HepG2 (cell line): ENCODE results near the gene LGR6. TPM values are rescaled to one million over a fixed set of nuclear protein-coding genes. Genes with fewer than 3 reads are reported as not detected.

ENCODE experiments used
- ATF7-NPFF ChIP-seq: sonication (generic); formaldehyde crosslinking; IDR thresholded peaks from 2 replicates; pipeline ENCODE4 v1.8.1; 2023; ENCODE audit warnings: mild to moderate bottlenecking, low read depth, missing genetic modification reagents, moderate library complexity
- CHD4 ChIP-seq: fragments of 200-600 bp; sonication (generic); IDR thresholded peaks from 2 replicates; pipeline ENCODE4 v1.7.0; 2017; ENCODE audit warnings: mild to moderate bottlenecking, low read length, borderline replicate concordance
- FOXA3 ChIP-seq: IDR thresholded peaks from 2 replicates; pipeline ENCODE4 v1.6.1; 2016; ENCODE audit warnings: missing genetic modification reagents, missing compliant biosample characterization
- FOXK2 ChIP-seq: fragments of 450-650 bp; IDR thresholded peaks from 2 replicates; pipeline ENCODE4 v1.6.1; 2016
- GATAD1 ChIP-seq: IDR thresholded peaks from 2 replicates; pipeline ENCODE4 v1.6.1; 2016; ENCODE audit warnings: missing genetic modification reagents, missing compliant biosample characterization
- HOXA5 ChIP-seq: sonication (generic); formaldehyde crosslinking; IDR thresholded peaks from 2 replicates; pipeline ENCODE4 v1.4.0; 2020; ENCODE audit warnings: missing genetic modification reagents
- KAT2B ChIP-seq: fragments of 150-350 bp; IDR thresholded peaks from 2 replicates; pipeline ENCODE4 v1.6.1; 2014; ENCODE audit warnings: low read depth, low read length, borderline replicate concordance
- MEF2D ChIP-seq: sonication (generic); formaldehyde crosslinking; IDR thresholded peaks from 2 replicates; pipeline ENCODE4 v1.5.1; 2020; ENCODE audit warnings: mild to moderate bottlenecking, missing genetic modification reagents
- PHF20 ChIP-seq: sonication (generic); formaldehyde crosslinking; IDR thresholded peaks from 2 replicates; pipeline ENCODE4 v1.5.0; 2020; ENCODE audit warnings: mild to moderate bottlenecking, missing genetic modification reagents
- PITX1 ChIP-seq: sonication (generic); formaldehyde crosslinking; IDR thresholded peaks from 2 replicates; pipeline ENCODE4 v1.5.1; 2020; ENCODE audit warnings: mild to moderate bottlenecking, missing genetic modification reagents
- TEAD3 ChIP-seq: optimal IDR thresholded peaks from 2 replicates; pipeline ENCODE3; 2016; ENCODE audit warnings: borderline replicate concordance
- TRIM24 ChIP-seq: sonication (generic); formaldehyde crosslinking; IDR thresholded peaks from 2 replicates; pipeline ENCODE4 v1.8.0; 2022; ENCODE audit warnings: mild to moderate bottlenecking, missing genetic modification reagents
- ZNF124 ChIP-seq: sonication (generic); formaldehyde crosslinking; IDR thresholded peaks from 2 replicates; pipeline ENCODE4 v1.4.0; 2020; ENCODE audit warnings: missing genetic modification reagents
- ZNF557 ChIP-seq: sonication (generic); formaldehyde crosslinking; IDR thresholded peaks from 2 replicates; pipeline ENCODE4 v1.4.0; 2020; ENCODE audit warnings: missing genetic modification reagents
- ZNF761 ChIP-seq: sonication (generic); formaldehyde crosslinking; conservative IDR thresholded peaks from 2 replicates; pipeline ENCODE4 v1.4.0; 2020; ENCODE audit warnings: mild to moderate bottlenecking, missing genetic modification reagents
- ZNF780A ChIP-seq: sonication (generic); formaldehyde crosslinking; IDR thresholded peaks from 2 replicates; pipeline ENCODE4 v1.8.0; 2022; ENCODE audit warnings: mild to moderate bottlenecking, missing genetic modification reagents, moderate library complexity
- ZNF816 ChIP-seq: sonication (generic); formaldehyde crosslinking; IDR thresholded peaks from 2 replicates; pipeline ENCODE4 v1.8.0; 2022; ENCODE audit warnings: missing genetic modification reagents, mild to moderate bottlenecking, borderline replicate concordance
- ZSCAN29 ChIP-seq: sonication (generic); formaldehyde crosslinking; conservative IDR thresholded peaks from 2 replicates; pipeline ENCODE4 v1.4.0; 2020; ENCODE audit warnings: mild to moderate bottlenecking, missing genetic modification reagents
- polyA plus RNA-seq, 8 experiments: library from polyadenylated mRNA; depleted of rRNA in 3 of 8; stranded (reverse) in 7 of 8; unstranded in 1 of 8; fragments of >200 nt; fragmentation: Illumina TruSeq in 4 of 8; extraction: Trizol in 4 of 8; gene quantifications; 2 replicates each; pipeline versions ENCODE4 v1.2.1 to v1.2.3, GENCODE V29; 2011 to 2016; ENCODE audit warnings: low read depth in 4 of 8, missing spikeins in 1 of 8, mixed read lengths in 1 of 8; ENCODE audit not compliant: insufficient read depth in 1 of 8
- total RNA-seq, 5 experiments: library from RNA; depleted of rRNA; stranded (reverse); fragments of >200 nt; fragmentation: Illumina TruSeq; extraction: Trizol; gene quantifications; 2 replicates each; pipeline ENCODE4 v1.2.3, GENCODE V29; 2016; ENCODE audit warnings: low read depth in 1 of 5
- TF ChIP-seq, protein P1 (sequence below): sonication (generic); formaldehyde crosslinking; IDR thresholded peaks from 2 replicates; pipeline ENCODE4 v1.4.0; 2020; ENCODE audit warnings: missing genetic modification reagents, borderline replicate concordance
- TF ChIP-seq, protein P2 (sequence below): sonication (generic); formaldehyde crosslinking; IDR thresholded peaks from 2 replicates; pipeline ENCODE4 v1.5.0; 2020; ENCODE audit warnings: mild to moderate bottlenecking, missing genetic modification reagents
- TF ChIP-seq, protein P3 (sequence below): sonication (generic); formaldehyde crosslinking; IDR thresholded peaks from 2 replicates; pipeline ENCODE4 v1.5.0; 2020; ENCODE audit warnings: missing genetic modification reagents, mild to moderate bottlenecking, borderline replicate concordance
- TF ChIP-seq, protein P4 (sequence below): sonication (generic); formaldehyde crosslinking; IDR thresholded peaks from 2 replicates; pipeline ENCODE4 v1.5.1; 2020; ENCODE audit warnings: missing genetic modification reagents, mild to moderate bottlenecking, borderline replicate concordance

The LGR6 gene
- total and polyA plus RNA-seq, 2 of the 13 experiments (the other 11 are each of a cell fraction or from before 2014, with no cell fraction given), result 0.07 TPM; not detected in 1

DNA sequence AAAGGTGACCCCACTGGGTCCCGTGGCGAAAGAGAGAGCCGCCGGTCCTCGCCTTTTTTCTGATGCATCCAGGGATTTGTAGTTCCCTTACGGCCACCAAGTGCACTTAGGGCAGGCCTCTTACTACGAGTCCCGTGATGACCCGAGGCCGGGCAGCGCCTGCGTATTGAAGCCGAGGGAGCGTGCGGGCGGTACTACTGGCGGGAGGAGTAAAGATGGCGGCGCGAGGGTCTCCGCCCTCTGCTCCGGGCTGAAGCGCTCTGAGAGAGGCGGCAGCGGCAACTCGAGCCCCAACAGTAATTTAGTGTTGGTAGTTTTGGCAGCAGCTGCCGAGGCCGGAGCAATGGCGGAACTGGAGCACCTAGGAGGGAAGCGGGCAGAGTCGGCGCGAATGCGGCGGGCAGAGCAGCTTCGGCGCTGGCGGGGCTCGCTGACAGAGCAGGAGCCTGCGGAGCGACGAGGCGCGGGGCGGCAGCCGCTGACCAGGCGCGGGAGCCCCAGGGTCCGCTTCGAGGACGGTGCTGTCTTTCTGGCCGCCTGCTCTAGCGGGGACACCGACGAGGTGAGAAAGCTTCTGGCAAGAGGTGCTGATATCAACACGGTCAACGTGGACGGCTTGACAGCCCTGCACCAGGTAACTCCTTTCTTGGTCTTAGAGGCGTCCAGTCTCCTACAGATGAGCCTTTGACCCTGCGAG lies 155.1 kb downstream of the LGR6 start, which contains the start of gene PPP1R12B (continued):
- TF ChIP-seq KAT2B (no peak), PITX1 (CRISPR knock-in tag) (no peak; the same call in 1 of the 2 replicates), MEF2D (CRISPR knock-in tag) (no peak), FOXK2 (no peak), ZNF557 (CRISPR knock-in tag) (no peak), ZNF780A (no peak), ZSCAN29 (peak; percentile 72; the same call in 1 of the 2 replicates), ZNF761 (CRISPR knock-in tag) (peak; percentile 66; the same call in 1 of the 2 replicates), HOXA5 (CRISPR knock-in tag) (peak; percentile 76; the same call in 1 of the 2 replicates), ATF7-NPFF (CRISPR knock-in tag) (peak; percentile 79), GATAD1 (CRISPR knock-in tag) (peak; percentile 86), FOXA3 (peak; percentile 43), ZNF816 (no peak; the same call in 1 of the 2 replicates), PHF20 (peak; percentile 53; the same call in 1 of the 2 replicates), TRIM24 (CRISPR knock-in tag) (no peak), CHD4 (no peak), ZNF124 (CRISPR knock-in tag) (no peak), TEAD3 (CRISPR knock-in tag) (peak; percentile 17)
- TF ChIP-seq, protein P1, sequence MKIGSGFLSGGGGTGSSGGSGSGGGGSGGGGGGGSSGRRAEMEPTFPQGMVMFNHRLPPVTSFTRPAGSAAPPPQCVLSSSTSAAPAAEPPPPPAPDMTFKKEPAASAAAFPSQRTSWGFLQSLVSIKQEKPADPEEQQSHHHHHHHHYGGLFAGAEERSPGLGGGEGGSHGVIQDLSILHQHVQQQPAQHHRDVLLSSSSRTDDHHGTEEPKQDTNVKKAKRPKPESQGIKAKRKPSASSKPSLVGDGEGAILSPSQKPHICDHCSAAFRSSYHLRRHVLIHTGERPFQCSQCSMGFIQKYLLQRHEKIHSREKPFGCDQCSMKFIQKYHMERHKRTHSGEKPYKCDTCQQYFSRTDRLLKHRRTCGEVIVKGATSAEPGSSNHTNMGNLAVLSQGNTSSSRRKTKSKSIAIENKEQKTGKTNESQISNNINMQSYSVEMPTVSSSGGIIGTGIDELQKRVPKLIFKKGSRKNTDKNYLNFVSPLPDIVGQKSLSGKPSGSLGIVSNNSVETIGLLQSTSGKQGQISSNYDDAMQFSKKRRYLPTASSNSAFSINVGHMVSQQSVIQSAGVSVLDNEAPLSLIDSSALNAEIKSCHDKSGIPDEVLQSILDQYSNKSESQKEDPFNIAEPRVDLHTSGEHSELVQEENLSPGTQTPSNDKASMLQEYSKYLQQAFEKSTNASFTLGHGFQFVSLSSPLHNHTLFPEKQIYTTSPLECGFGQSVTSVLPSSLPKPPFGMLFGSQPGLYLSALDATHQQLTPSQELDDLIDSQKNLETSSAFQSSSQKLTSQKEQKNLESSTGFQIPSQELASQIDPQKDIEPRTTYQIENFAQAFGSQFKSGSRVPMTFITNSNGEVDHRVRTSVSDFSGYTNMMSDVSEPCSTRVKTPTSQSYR, result no peak
- TF ChIP-seq, protein P2, sequence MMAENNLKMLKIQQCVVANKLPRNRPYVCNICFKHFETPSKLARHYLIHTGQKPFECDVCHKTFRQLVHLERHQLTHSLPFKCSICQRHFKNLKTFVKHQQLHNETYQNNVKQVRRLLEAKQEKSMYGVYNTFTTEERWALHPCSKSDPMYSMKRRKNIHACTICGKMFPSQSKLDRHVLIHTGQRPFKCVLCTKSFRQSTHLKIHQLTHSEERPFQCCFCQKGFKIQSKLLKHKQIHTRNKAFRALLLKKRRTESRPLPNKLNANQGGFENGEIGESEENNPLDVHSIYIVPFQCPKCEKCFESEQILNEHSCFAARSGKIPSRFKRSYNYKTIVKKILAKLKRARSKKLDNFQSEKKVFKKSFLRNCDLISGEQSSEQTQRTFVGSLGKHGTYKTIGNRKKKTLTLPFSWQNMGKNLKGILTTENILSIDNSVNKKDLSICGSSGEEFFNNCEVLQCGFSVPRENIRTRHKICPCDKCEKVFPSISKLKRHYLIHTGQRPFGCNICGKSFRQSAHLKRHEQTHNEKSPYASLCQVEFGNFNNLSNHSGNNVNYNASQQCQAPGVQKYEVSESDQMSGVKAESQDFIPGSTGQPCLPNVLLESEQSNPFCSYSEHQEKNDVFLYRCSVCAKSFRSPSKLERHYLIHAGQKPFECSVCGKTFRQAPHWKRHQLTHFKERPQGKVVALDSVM (CRISPR knock-in tag), result 0 out of 2 replicates have a peak, but pooled peaks have one; percentile 18
- TF ChIP-seq, protein P3, sequence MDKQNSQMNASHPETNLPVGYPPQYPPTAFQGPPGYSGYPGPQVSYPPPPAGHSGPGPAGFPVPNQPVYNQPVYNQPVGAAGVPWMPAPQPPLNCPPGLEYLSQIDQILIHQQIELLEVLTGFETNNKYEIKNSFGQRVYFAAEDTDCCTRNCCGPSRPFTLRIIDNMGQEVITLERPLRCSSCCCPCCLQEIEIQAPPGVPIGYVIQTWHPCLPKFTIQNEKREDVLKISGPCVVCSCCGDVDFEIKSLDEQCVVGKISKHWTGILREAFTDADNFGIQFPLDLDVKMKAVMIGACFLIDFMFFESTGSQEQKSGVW (CRISPR knock-in tag), result no peak
- TF ChIP-seq, protein P4, sequence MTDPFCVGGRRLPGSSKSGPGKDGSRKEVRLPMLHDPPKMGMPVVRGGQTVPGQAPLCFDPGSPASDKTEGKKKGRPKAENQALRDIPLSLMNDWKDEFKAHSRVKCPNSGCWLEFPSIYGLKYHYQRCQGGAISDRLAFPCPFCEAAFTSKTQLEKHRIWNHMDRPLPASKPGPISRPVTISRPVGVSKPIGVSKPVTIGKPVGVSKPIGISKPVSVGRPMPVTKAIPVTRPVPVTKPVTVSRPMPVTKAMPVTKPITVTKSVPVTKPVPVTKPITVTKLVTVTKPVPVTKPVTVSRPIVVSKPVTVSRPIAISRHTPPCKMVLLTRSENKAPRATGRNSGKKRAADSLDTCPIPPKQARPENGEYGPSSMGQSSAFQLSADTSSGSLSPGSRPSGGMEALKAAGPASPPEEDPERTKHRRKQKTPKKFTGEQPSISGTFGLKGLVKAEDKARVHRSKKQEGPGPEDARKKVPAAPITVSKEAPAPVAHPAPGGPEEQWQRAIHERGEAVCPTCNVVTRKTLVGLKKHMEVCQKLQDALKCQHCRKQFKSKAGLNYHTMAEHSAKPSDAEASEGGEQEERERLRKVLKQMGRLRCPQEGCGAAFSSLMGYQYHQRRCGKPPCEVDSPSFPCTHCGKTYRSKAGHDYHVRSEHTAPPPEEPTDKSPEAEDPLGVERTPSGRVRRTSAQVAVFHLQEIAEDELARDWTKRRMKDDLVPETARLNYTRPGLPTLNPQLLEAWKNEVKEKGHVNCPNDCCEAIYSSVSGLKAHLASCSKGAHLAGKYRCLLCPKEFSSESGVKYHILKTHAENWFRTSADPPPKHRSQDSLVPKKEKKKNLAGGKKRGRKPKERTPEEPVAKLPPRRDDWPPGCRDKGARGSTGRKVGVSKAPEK (CRISPR knock-in tag), result no peak
